Measurements from ENCODE around the gene MSANTD3.

DNA sequence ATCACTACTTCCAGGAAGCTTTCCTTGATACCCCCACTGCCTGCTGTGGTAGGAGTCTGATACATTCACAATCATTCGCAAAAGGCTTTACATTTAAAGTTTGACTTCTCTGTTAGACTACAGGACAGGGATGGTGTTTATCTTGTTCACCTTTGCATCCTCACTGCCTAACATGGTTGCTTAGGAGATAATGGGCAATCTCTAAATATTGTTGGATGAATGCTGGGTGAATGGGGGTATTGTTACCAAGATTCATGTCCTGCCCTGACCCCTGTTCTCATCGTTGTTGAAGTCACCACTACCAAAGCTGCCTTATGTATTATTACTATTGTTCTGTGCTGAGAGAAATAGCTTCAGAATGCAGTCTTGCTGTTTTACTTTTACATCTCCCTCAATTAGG, 38.3 kb downstream of the MSANTD3 start:
- TF ChIP-seq, protein P1, sequence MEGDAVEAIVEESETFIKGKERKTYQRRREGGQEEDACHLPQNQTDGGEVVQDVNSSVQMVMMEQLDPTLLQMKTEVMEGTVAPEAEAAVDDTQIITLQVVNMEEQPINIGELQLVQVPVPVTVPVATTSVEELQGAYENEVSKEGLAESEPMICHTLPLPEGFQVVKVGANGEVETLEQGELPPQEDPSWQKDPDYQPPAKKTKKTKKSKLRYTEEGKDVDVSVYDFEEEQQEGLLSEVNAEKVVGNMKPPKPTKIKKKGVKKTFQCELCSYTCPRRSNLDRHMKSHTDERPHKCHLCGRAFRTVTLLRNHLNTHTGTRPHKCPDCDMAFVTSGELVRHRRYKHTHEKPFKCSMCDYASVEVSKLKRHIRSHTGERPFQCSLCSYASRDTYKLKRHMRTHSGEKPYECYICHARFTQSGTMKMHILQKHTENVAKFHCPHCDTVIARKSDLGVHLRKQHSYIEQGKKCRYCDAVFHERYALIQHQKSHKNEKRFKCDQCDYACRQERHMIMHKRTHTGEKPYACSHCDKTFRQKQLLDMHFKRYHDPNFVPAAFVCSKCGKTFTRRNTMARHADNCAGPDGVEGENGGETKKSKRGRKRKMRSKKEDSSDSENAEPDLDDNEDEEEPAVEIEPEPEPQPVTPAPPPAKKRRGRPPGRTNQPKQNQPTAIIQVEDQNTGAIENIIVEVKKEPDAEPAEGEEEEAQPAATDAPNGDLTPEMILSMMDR (IDR thresholded peaks at IDR 0.05; ENCODE audit: low read length) = no peak
- TF ChIP-seq EZH2 (optimal IDR thresholded peaks at IDR 0.05; ENCODE audit: low read depth, low read length) (no peak), EZH2phosphoT487 (IDR thresholded peaks at IDR 0.05; ENCODE audit: low read length) (no peak)

Measured in MM.1S (cell line).